ENCODE data around the gene JAZF1. TPM values are rescaled to one million over a fixed set of nuclear protein-coding genes. Genes with fewer than 3 reads are reported as not detected.

JAZF1 gene
- total and polyA plus RNA-seq, 9 of the 15 experiments (the other 6 are each of a cell fraction or from before 2014, with no cell fraction given): 0.04 to 0.64 (median 0.11) TPM; not detected in 3

DNA sequence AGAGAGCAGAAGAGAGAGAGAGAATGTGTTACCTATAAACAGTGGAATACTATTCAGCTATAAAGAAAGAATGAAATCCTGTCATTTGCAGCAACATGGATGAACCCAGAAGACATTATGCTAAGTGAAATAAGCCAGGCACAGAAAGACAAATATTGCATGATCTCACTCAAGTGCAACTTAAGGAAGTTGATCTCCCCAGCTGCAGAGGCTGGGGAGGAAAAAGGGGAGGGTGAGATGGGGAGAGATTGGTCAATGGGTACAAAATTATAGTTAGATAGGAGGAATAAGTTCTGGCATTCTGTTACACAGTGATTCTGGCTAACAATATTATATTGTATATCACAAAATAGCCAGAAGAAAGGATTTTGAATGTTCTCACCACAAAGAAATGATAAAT is 11.2 kb upstream of the JAZF1 start (continued):
- TF ChIP-seq SRSF3 (IDR thresholded peaks at IDR 0.05; ENCODE audit: insufficient read depth, low read length) (no peak), SMAD4 (CRISPR knock-in tag; conservative IDR thresholded peaks at IDR 0.05) (no peak)

DNA sequence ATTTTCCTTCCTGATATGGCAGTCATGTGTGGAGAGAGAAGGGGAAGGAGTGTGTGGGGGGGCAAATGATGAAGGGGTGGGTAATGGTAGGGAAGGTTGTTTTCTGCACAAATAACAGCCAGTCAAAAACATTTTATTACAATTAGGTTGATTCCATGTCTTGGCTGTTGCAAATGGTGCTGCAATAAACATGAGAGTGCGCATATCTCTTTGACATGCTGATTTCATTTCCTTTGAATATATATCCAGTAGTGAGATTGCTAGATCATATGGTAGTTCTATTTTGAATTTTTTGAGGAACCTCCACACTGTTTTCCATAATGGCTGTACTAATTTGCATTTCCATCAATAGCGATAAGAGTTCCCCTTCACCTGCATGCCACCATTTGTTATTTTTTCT is 10.6 kb upstream of the JAZF1 start:
- in situ Hi-C loops (cut with MboI): no loop called here
- Histone ChIP-seq H3K27ac (ENCODE audit: extremely low read depth, low read depth, low read length) (no peak overlapping the region), H3K9me3 (replicated peaks; ENCODE audit: control insufficient read depth, insufficient read depth, low read depth, low read length) (no peaks in the 10 kb centered on the region), H3K4me3 (no peak overlapping the region), H3K9me1 (ENCODE audit: control insufficient read depth, insufficient read depth, low read length) (no peaks in the 10 kb centered on the region), H3K9ac (ENCODE audit: insufficient read depth in 1 of 2, low read depth in 2 of 2, low read length in 2 of 2) (no peak overlapping the region), H3K4me1 (replicated peaks in 1 of 2; ENCODE audit: control insufficient read depth in 2 of 2, insufficient read depth in 2 of 2, low read length in 2 of 2) (no peaks in the 10 kb centered on the region), H3K4me2 (ENCODE audit: insufficient read depth, low read length) (no peak overlapping the region), H4K20me1 (replicated peaks; ENCODE audit: control insufficient read depth, insufficient read depth, low read length) (no peaks in the 10 kb centered on the region), H3K79me2 (ENCODE audit: control insufficient read depth, insufficient read depth, low read length) (no peaks in the 10 kb centered on the region), H2AFZ (ENCODE audit: low read depth, low read length) (no peak overlapping the region), H3K27me3 (ENCODE audit: control insufficient read depth in 2 of 2, insufficient read depth in 2 of 2, low read length in 2 of 2) (peaks cover 2 to 16% of the 10 kb centered on the region in 2 experiments; a peak in 3 of 5 replicates), H3K36me3 (ENCODE audit: control insufficient read depth, insufficient read depth, low read length) (no peaks in the 10 kb centered on the region)
- FAIRE-seq (no peak), DNase-seq (ENCODE audit: extremely low read depth in 1 of 4, low spot score in 3 of 4) (no peak), ATAC-seq (no peak)
- intact Hi-C loops (cut with micrococcal nuclease): no loop called here
- BruUV-seq (replicated peaks): no TSS peak
- ChIA-PET CTCF (ENCODE audit: low intra/inter-chr PET ratio) (no interaction called here), POLR2A (no interaction called here)
- 3% methylated on average over 2 of the region's 2 CpGs for WGBS (ENCODE audit: insufficient coverage, low coverage, missing lambda C conversion rate)
- TF ChIP-seq, protein P1, sequence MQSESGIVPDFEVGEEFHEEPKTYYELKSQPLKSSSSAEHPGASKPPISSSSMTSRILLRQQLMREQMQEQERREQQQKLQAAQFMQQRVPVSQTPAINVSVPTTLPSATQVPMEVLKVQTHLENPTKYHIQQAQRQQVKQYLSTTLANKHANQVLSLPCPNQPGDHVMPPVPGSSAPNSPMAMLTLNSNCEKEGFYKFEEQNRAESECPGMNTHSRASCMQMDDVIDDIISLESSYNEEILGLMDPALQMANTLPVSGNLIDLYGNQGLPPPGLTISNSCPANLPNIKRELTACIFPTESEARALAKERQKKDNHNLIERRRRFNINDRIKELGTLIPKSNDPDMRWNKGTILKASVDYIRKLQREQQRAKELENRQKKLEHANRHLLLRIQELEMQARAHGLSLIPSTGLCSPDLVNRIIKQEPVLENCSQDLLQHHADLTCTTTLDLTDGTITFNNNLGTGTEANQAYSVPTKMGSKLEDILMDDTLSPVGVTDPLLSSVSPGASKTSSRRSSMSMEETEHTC (IDR thresholded peaks at IDR 0.05): no peak
- TF ChIP-seq CBFA2T2 (conservative IDR thresholded peaks at IDR 0.05) (no peak), BCOR (IDR thresholded peaks at IDR 0.05) (no peak), ATF3 (IDR thresholded peaks at IDR 0.05) (no peak), ATF3 (CRISPR knock-in tag; conservative IDR thresholded peaks at IDR 0.05) (no peak), U2AF2 (optimal IDR thresholded peaks at IDR 0.05; ENCODE audit: low read depth, low read length) (no peak), THRAP3 (IDR thresholded peaks at IDR 0.05; ENCODE audit: borderline replicate concordance) (no peak), ZNF586 (CRISPR knock-in tag; conservative IDR thresholded peaks at IDR 0.05) (no peak), ZNF696 (CRISPR knock-in tag; conservative IDR thresholded peaks at IDR 0.05) (no peak), ZNF699 (CRISPR knock-in tag; IDR thresholded peaks at IDR 0.05; ENCODE audit: insufficient replicate concordance) (no peak), UBTF (IDR thresholded peaks at IDR 0.05; ENCODE audit: borderline replicate concordance in 1 of 2, low read depth in 2 of 2, low read length in 2 of 2) (no peak), HOXB6 (CRISPR knock-in tag; IDR thresholded peaks at IDR 0.05; ENCODE audit: borderline replicate concordance) (no peak), GABPB2 (CRISPR knock-in tag; conservative IDR thresholded peaks at IDR 0.05) (no peak), GATAD2B (IDR thresholded peaks at IDR 0.05; ENCODE audit: borderline replicate concordance) (no peak)

Data from K562 (cell line).